HepG2 (cell line): ENCODE measurements around the gene ATP11B. TPM values are rescaled to one million over a fixed set of nuclear protein-coding genes. Genes with fewer than 3 reads are reported as not detected.

Source experiments
- BRD4 ChIP-seq: sonication (generic); formaldehyde crosslinking; IDR thresholded peaks from 2 replicates; pipeline ENCODE4 v1.4.0; 2020; ENCODE audit warnings: missing genetic modification reagents
- CCDC6 ChIP-seq: sonication (generic); formaldehyde crosslinking; IDR thresholded peaks from 2 replicates; pipeline ENCODE4 v1.8.1; 2022; ENCODE audit warnings: mild to moderate bottlenecking, missing genetic modification reagents, moderate library complexity
- E2F1 ChIP-seq: sonication (generic); formaldehyde crosslinking; IDR thresholded peaks from 2 replicates; pipeline ENCODE4 v1.5.0; 2020; ENCODE audit warnings: missing genetic modification reagents
- EHMT2 ChIP-seq: fragments of 200-600 bp; sonication (generic); IDR thresholded peaks from 2 replicates; pipeline ENCODE4 v1.7.0; 2017; ENCODE audit warnings: antibody characterized with exemption, low read depth, low read length, borderline replicate concordance
- HMGXB4 ChIP-seq, 2 experiments: sonication (generic) in 1 of 2; formaldehyde crosslinking in 1 of 2; IDR thresholded peaks; 2 replicates each; pipeline versions ENCODE4 v1.4.0 to v1.6.1; 2018 to 2020; ENCODE audit warnings: missing genetic modification reagents in 2 of 2, borderline replicate concordance in 1 of 2, low read depth in 1 of 2, mild to moderate bottlenecking in 1 of 2, missing biosample characterization in 1 of 2
- HNRNPK ChIP-seq: fragments of 200-400 bp; formaldehyde crosslinking; IDR thresholded peaks from 2 replicates; pipeline ENCODE4 v1.6.1; 2018; ENCODE audit warnings: low read length, low read depth, moderate library complexity, mild to moderate bottlenecking; ENCODE audit not compliant: poor library complexity, severe bottlenecking
- IRX3 ChIP-seq: sonication (generic); formaldehyde crosslinking; IDR thresholded peaks from 2 replicates; pipeline ENCODE4 v1.8.1; 2023; ENCODE audit warnings: mild to moderate bottlenecking, low read depth, missing genetic modification reagents, borderline replicate concordance
- MAF1 ChIP-seq: sonication (generic); formaldehyde crosslinking; IDR thresholded peaks from 2 replicates; pipeline ENCODE4 v1.5.0; 2020; ENCODE audit warnings: missing genetic modification reagents, borderline replicate concordance
- MAZ ChIP-seq, 2 experiments: sonication (generic) in 1 of 2; formaldehyde crosslinking in 1 of 2; IDR thresholded peaks; 2 replicates each; pipeline versions ENCODE4 v1.5.0 to v1.6.1; 2012 to 2020; ENCODE audit warnings: low read depth in 2 of 2, mild to moderate bottlenecking in 2 of 2, borderline replicate concordance in 1 of 2, improper control_type of control experiment in 1 of 2, low read length in 1 of 2, missing genetic modification reagents in 1 of 2, moderate library complexity in 1 of 2
- MBD4 ChIP-seq: IDR thresholded peaks from 2 replicates; pipeline ENCODE4 v1.6.1; 2012; ENCODE audit warnings: low read length, inconsistent platforms, borderline replicate concordance
- MTA3 ChIP-seq: sonication (generic); formaldehyde crosslinking; IDR thresholded peaks from 2 replicates; pipeline ENCODE4 v1.4.0; 2020; ENCODE audit warnings: missing genetic modification reagents
- NCOA5 ChIP-seq: sonication (generic); formaldehyde crosslinking; IDR thresholded peaks from 2 replicates; pipeline ENCODE4 v1.4.0; 2020; ENCODE audit warnings: missing genetic modification reagents
- RFXANK ChIP-seq: IDR thresholded peaks from 2 replicates; pipeline ENCODE4 v1.6.1; 2016
- SAP130 ChIP-seq: IDR thresholded peaks from 2 replicates; pipeline ENCODE4 v1.6.1; 2016; ENCODE audit warnings: low read depth
- SKI ChIP-seq: fragments of 450-650 bp; IDR thresholded peaks from one replicate; pipeline ENCODE4 v1.6.1; 2018; ENCODE audit warnings: mild to moderate bottlenecking; ENCODE audit not compliant: partially characterized antibody
- SOX5 ChIP-seq: IDR thresholded peaks from 2 replicates; pipeline ENCODE4 v1.6.1; 2016; ENCODE audit warnings: borderline replicate concordance
- ZBTB34 ChIP-seq: sonication (generic); formaldehyde crosslinking; IDR thresholded peaks from 2 replicates; pipeline ENCODE4 v1.8.0; 2022; ENCODE audit warnings: mild to moderate bottlenecking, missing genetic modification reagents
- ZNF326 ChIP-seq: sonication (generic); formaldehyde crosslinking; IDR thresholded peaks from 2 replicates; pipeline ENCODE4 v1.4.0; 2020; ENCODE audit warnings: missing genetic modification reagents, borderline replicate concordance
- ZNF761 ChIP-seq: sonication (generic); formaldehyde crosslinking; conservative IDR thresholded peaks from 2 replicates; pipeline ENCODE4 v1.4.0; 2020; ENCODE audit warnings: mild to moderate bottlenecking, missing genetic modification reagents
- polyA plus RNA-seq, 8 experiments: library from polyadenylated mRNA; depleted of rRNA in 3 of 8; stranded (reverse) in 7 of 8; unstranded in 1 of 8; fragments of >200 nt; fragmentation: Illumina TruSeq in 4 of 8; extraction: Trizol in 4 of 8; gene quantifications; 2 replicates each; pipeline versions ENCODE4 v1.2.1 to v1.2.3, GENCODE V29; 2011 to 2016; ENCODE audit warnings: low read depth in 4 of 8, missing spikeins in 1 of 8, mixed read lengths in 1 of 8; ENCODE audit not compliant: insufficient read depth in 1 of 8
- total RNA-seq, 5 experiments: library from RNA; depleted of rRNA; stranded (reverse); fragments of >200 nt; fragmentation: Illumina TruSeq; extraction: Trizol; gene quantifications; 2 replicates each; pipeline ENCODE4 v1.2.3, GENCODE V29; 2016; ENCODE audit warnings: low read depth in 1 of 5
- TF ChIP-seq, protein P1 (sequence below): sonication (generic); formaldehyde crosslinking; IDR thresholded peaks from 2 replicates; pipeline ENCODE4 v1.9.0; 2021; ENCODE audit warnings: missing genetic modification reagents, borderline replicate concordance
- TF ChIP-seq, protein P2 (sequence below): IDR thresholded peaks from 2 replicates; pipeline ENCODE4 v1.6.1; 2012; ENCODE audit warnings: inconsistent platforms

Gene ATP11B
- total and polyA plus RNA-seq, 2 of the 13 experiments (the other 11 are each of a cell fraction or from before 2014, with no cell fraction given) = 10.1 to 22.9 TPM

DNA sequence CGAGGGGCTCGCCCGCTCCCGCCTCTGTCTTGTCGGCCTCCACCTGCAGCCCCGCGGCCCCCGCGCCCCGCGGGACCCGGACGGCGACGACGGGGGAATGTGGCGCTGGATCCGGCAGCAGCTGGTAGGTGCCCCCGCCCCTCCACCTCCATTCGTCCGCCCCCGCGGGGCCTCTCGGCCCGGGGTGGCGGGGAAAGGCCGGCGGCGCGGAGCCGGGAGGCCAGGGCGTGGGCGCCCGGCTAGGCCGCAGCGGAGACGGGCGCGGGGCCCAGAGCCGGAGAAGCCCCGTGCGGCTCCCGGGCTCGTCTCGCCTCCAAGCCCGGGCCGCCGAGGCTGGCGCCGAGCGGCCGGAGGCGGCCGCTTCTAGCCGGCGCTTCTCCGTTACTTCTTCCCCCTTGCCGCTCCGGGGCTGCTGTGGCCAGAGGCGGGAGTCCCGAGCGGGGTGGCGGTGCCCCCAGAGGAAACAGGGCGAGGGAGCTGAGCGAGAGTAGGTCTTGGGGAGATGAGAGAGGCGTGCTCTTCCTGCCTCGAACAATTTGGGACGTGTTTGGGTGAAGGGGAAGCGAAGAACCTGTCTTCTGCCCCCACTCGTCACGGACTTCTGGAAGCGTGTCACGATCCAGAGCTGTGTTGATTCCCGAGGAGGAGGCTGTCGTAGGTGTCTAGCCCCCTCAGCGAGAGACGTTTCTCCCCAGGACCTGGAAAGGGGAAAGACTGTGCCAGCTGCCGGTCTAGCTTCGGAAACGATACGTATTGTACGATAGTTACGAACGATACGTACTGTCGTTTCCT lies 555 bp downstream of the ATP11B start (continued):
- TF ChIP-seq HMGXB4 (CRISPR knock-in tag; IDR thresholded peaks at IDR 0.05; ENCODE audit: borderline replicate concordance in 1 of 2, low read depth in 1 of 2) (peak in 1 of 2 experiments; percentile 11; a peak in 2 of 4 replicates), ZNF761 (CRISPR knock-in tag) (no peak), SOX5 (CRISPR knock-in tag) (no peak), ZNF326 (CRISPR knock-in tag) (no peak), E2F1 (CRISPR knock-in tag) (no peak; the same call in 1 of the 2 replicates), MAZ (IDR thresholded peaks at IDR 0.05; ENCODE audit: borderline replicate concordance, low read depth, low read length) (peak; percentile 8; the same call in 1 of the 2 replicates), MAZ (CRISPR knock-in tag; IDR thresholded peaks at IDR 0.05; ENCODE audit: low read depth) (peak; percentile 63; the same call in 1 of the 2 replicates), CCDC6 (no peak; the same call in 1 of the 2 replicates), MBD4 (no peak), SKI (peak; percentile 57), IRX3 (CRISPR knock-in tag) (peak; percentile 64), SAP130 (CRISPR knock-in tag) (peak; percentile 40; the same call in 1 of the 2 replicates), BRD4 (CRISPR knock-in tag) (no peak), NCOA5 (CRISPR knock-in tag) (no peak), EHMT2 (no peak), HNRNPK (no peak), MTA3 (CRISPR knock-in tag) (no peak), RFXANK (CRISPR knock-in tag) (no peak), ZBTB34 (CRISPR knock-in tag) (no peak), MAF1 (no peak)
- TF ChIP-seq, protein P1, sequence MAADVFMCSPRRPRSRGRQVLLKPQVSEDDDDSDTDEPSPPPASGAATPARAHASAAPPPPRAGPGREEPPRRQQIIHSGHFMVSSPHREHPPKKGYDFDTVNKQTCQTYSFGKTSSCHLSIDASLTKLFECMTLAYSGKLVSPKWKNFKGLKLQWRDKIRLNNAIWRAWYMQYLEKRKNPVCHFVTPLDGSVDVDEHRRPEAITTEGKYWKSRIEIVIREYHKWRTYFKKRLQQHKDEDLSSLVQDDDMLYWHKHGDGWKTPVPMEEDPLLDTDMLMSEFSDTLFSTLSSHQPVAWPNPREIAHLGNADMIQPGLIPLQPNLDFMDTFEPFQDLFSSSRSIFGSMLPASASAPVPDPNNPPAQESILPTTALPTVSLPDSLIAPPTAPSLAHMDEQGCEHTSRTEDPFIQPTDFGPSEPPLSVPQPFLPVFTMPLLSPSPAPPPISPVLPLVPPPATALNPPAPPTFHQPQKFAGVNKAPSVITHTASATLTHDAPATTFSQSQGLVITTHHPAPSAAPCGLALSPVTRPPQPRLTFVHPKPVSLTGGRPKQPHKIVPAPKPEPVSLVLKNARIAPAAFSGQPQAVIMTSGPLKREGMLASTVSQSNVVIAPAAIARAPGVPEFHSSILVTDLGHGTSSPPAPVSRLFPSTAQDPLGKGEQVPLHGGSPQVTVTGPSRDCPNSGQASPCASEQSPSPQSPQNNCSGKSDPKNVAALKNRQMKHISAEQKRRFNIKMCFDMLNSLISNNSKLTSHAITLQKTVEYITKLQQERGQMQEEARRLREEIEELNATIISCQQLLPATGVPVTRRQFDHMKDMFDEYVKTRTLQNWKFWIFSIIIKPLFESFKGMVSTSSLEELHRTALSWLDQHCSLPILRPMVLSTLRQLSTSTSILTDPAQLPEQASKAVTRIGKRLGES (CRISPR knock-in tag) = no peak
- TF ChIP-seq, protein P2, sequence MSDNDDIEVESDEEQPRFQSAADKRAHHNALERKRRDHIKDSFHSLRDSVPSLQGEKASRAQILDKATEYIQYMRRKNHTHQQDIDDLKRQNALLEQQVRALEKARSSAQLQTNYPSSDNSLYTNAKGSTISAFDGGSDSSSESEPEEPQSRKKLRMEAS = peak; percentile 36
